ENCODE results near the gene AXL. TPM values are rescaled to one million over a fixed set of nuclear protein-coding genes. Genes with fewer than 3 reads are reported as not detected.
A peak's percentile ranks its signal among the peaks of the same experiment; 100 is the strongest.

AXL gene
- total RNA-seq, 4 donors from 2014 or later: 19.7 to 52.4 (median 25.6) TPM

GRCh38 chr19:41224632-41225031 lies 5.6 kb downstream of the AXL start:
- TF ChIP-seq EP300 (IDR thresholded peaks at IDR 0.05; ENCODE audit: low read depth) (no peak), POLR2A (IDR thresholded peaks at IDR 0.05) (no peak), CTCF (IDR thresholded peaks at IDR 0.05) (no peak), POLR2AphosphoS5 (IDR thresholded peaks at IDR 0.05) (no peak)
- H3K36me3 ChIP-seq: no peaks in the 10 kb centered on the region
- no peaks in the 10 kb centered on the region for H3K9me3 ChIP-seq
- WGBS, 2 donors (ENCODE audit: low coverage in 1 of 2): 80 to 93% methylated on average over 1 to 7 of the region's 7 CpGs
- in situ Hi-C loops (cut with MboI; ENCODE audit: low pct_ligation_motif_present in 1 of 4, low pct_unique_long_range_greater_than_20kb in 1 of 4, low sequenced_read_pairs in 3 of 4) (no loop called here), intact Hi-C loops (cut with DNase I; ENCODE audit: low total_unique reads) (no loop called here)
- no peak for DNase-seq
- peaks cover 3 to 34% (median 22%) of the 10 kb centered on the region in 4 donors for H3K4me1 ChIP-seq
- H3K4me3 ChIP-seq: no peak overlapping the region
- H3K27me3 ChIP-seq: peaks cover 19% of the 10 kb centered on the region
- peak overlapping the region; percentile 85 to 92 (median 88) for H3K27ac ChIP-seq

- WGBS, 2 donors (ENCODE audit: low coverage in 1 of 2): 7 to 53% methylated on average over 3 to 26 of the region's 29 CpGs
- H3K9me3 ChIP-seq: no peaks in the 10 kb centered on the region
- in situ Hi-C loops (cut with MboI; ENCODE audit: low pct_ligation_motif_present in 1 of 4, low pct_unique_long_range_greater_than_20kb in 1 of 4, low sequenced_read_pairs in 3 of 4) (no loop called here), intact Hi-C loops (cut with DNase I; ENCODE audit: low total_unique reads) (no loop called here)
- peak; percentile 48 for DNase-seq
- H3K4me3 ChIP-seq: peak overlapping the region; percentile 22 to 57 (median 48)
- peaks cover 11% of the 10 kb centered on the region for H3K27me3 ChIP-seq
- H3K27ac ChIP-seq: peak overlapping the region; percentile 85 to 92 (median 88)
- TF ChIP-seq POLR2A (IDR thresholded peaks at IDR 0.05) (no peak), POLR2AphosphoS5 (IDR thresholded peaks at IDR 0.05) (peak in 2 of 3 donors; percentile 32 to 35), CTCF (IDR thresholded peaks at IDR 0.05) (no peak)
- no peaks in the 10 kb centered on the region for H3K36me3 ChIP-seq
- H3K4me1 ChIP-seq: peaks cover 3 to 31% (median 22%) of the 10 kb centered on the region in 4 donors
These were observed 6.4 kb downstream of the AXL start for GRCh38 chr19:41225238-41226052.

- in situ Hi-C loops (cut with MboI; ENCODE audit: low pct_ligation_motif_present in 1 of 4, low pct_unique_long_range_greater_than_20kb in 1 of 4, low sequenced_read_pairs in 3 of 4) (no loop called here), intact Hi-C loops (cut with DNase I; ENCODE audit: low total_unique reads) (no loop called here)
- Histone ChIP-seq H3K27ac (peak overlapping the region; percentile 85 to 92 (median 88)), H3K27me3 (peaks cover 3% of the 10 kb centered on the region), H3K36me3 (no peaks in the 10 kb centered on the region), H3K9me3 (no peaks in the 10 kb centered on the region), H3K4me3 (peak overlapping the region; percentile 22 to 57 (median 48)), H3K4me1 (peaks cover 3 to 25% (median 20%) of the 10 kb centered on the region in 4 donors)
- peak; percentile 77 for DNase-seq
- WGBS, 2 donors (ENCODE audit: low coverage in 1 of 2): 12% methylated on average over 39 of the region's 67 CpGs; no CpG with 5 or more reads in 1 of the 2 donors
- TF ChIP-seq POLR2AphosphoS5 (IDR thresholded peaks at IDR 0.05): peak; percentile 19 to 43 (median 33)
- TF ChIP-seq CTCF (IDR thresholded peaks at IDR 0.05): peak in 3 of 5 experiments; percentile 13 to 40 (median 15)
- TF ChIP-seq POLR2A (IDR thresholded peaks at IDR 0.05): peak; percentile 57
- TF ChIP-seq EP300 (IDR thresholded peaks at IDR 0.05; ENCODE audit: low read depth): no peak
These were observed 7.2 kb downstream of the AXL start for GRCh38 chr19:41226053-41226873.

- TF ChIP-seq POLR2A (IDR thresholded peaks at IDR 0.05): no peak
- TF ChIP-seq CTCF (IDR thresholded peaks at IDR 0.05): no peak
- no peak for TF ChIP-seq POLR2AphosphoS5 (IDR thresholded peaks at IDR 0.05)
- TF ChIP-seq EP300 (IDR thresholded peaks at IDR 0.05; ENCODE audit: low read depth): no peak
- WGBS, 2 donors (ENCODE audit: low coverage in 1 of 2): 42 to 50% methylated on average over 7 to 9 of the region's 9 CpGs
- Histone ChIP-seq H3K9me3 (no peaks in the 10 kb centered on the region), H3K27ac (peak overlapping the region; percentile 85 to 92 (median 88)), H3K27me3 (no peaks in the 10 kb centered on the region), H3K4me3 (peak overlapping the region; percentile 22 to 57 (median 48)), H3K4me1 (peaks cover 3 to 25% (median 15%) of the 10 kb centered on the region in 4 donors), H3K36me3 (no peaks in the 10 kb centered on the region)
- in situ Hi-C loops (cut with MboI; ENCODE audit: low pct_ligation_motif_present in 1 of 4, low pct_unique_long_range_greater_than_20kb in 1 of 4, low sequenced_read_pairs in 3 of 4): no loop called here
- intact Hi-C loops (cut with DNase I; ENCODE audit: low total_unique reads): no loop called here
- no peak for DNase-seq
These were observed 7.9 kb downstream of the AXL start for GRCh38 chr19:41226874-41227390.

Measured in transverse colon (tissue), 4 donors.